HG02852 (cell line): ENCODE results near the gene NDUFB10.

Experiments
- ATAC-seq: cut with Tn5 transposase; IDR thresholded peaks from one replicate; pipeline ENCODE4 v1.9.1; 2021; ENCODE audit warnings: mild to moderate bottlenecking, moderate library complexity; ENCODE audit not compliant: unreplicated experiment

The NDUFB10 gene

DNA sequence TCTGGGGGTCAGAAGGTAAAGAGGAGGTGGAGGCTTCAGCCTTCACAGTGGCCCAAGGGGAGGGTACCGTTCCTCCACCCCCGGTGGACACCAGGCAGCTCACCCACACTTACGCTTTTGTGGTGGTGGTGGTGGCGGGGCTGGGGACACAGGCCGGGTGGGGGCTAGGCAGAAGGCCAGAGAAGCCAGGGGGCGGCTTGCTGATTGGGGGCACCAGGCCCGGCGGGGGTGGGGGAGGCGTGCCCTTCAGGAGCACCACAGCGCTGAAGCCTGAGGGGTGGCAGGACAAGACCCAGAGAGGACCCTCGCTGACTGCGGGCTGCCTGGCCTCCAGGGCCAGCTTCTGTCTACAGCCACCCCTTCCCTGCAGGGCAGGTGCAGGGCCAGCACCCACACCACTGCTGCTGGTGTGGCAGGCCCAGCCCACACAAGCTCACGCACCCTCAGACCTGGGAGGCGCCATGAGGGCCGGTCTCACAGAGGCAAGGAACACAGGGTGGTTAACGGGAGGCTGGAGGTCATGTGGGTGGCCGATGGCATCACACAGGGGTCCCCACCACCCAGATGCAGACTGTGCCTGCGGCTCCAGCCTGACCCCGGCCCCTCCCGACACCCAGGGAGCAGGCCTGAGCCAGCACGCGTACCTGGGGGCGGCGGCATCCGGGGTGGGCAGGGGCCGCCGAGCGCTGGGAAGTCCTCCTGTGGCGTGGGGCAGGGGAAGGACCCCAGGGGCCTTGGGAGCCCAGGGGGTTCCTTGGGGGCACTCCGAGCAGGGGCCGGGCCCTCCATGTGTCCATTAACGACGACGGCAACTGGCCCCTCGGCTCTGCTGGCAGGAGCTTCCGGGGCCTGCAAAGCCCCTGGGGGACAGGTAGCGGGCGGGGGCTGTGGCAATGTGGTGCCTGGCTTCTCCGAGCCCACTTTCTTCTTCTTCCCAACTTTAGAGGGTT is 39.8 kb downstream of the NDUFB10 start:
- no peak for ATAC-seq

DNA sequence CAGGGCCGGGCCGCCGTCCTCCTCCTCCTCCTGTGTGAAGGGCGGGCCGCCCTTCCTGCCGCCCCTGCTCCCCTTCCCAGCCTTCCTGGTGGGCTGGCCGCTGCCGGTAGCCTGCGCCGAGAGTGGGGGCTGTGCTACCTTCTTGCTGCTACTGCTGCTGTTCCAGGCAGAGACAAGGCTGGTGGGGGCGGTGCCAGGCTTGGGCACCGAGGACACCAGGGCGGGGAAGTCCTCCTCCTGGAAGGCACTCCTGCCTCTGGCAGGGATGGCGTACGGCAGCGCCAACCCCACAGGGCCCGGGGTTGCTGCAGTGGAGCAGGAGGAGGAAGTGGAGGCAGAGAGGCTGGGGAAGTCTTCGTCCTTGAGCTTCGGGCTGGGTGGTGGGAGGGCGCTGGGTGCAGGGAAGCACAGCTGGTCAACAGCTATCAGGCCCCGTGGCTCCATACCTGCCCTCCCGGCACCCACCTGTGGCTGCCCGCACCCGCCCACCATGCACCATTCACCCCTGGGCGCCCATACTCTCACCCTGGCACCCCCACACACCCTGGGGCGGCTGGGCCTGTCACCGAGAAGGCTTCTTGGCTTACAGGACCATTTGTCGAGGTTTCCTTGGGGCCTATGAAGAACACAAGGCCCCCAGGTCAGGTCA is 40.7 kb downstream of the NDUFB10 start:
- no peak for ATAC-seq

DNA sequence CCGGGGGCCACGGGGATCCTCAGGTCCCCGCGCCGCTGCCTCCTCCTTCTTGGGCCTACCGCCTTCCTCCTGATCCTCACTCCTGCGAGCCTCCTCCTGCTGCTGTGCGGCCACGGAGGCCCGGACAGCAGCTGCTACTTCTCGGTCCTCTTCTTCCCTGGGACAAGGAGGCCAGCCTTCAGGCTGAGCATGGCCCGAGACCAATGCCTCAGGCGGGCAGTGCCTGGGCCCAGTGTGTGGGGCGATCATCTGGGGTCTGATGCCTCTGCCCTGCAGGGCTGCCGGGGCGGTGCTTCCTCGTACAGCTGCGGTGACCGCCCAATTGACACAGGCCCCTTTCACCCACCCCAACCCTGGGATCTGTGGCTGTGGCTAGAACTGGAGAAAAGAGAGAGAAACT is 41.7 kb downstream of the NDUFB10 start:
- no peak for ATAC-seq

DNA sequence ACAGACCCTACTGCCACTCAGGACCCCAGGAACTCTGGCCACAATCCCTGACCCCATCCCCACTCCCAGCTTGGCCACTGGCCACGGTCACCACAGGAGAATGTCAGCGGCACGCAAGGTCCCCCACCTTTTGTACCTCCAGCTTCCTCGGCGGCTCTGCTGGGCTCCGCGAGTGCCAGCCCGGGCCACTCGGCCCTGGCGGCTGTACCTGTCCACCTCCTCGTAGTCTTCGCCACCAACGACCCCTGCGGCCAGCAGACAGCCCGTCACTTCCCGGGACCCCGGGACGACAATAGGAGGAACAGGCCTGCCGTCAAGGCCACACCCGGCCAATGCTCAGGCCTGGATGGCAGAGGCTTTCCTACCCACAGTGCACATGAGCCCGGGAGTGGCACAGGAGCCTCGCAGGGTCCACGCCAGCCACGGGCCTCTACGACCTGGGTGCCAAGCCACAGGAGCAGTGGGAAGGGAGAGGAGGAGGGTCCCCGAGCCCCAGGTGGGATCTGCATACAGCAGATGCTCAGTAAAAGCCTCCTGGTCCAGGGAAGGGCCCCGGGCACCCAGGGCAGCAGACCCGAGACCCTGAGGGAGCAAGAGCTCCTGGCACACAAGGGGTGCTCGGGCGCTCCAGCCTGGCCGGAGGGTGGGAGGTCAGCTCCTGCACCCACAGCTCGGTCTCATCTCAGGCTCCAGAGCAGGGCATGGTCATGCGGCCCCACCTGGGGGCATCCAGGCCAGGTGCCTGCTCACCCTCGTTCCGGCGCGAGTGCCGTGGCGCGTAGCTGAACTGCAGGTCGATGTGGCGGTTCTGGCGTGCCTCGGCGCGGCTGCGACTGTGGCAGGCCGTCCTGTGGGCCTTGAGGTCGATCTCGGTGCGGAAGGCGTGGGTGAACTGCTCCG is 42.4 kb downstream of the NDUFB10 start:
- no peak for ATAC-seq

DNA sequence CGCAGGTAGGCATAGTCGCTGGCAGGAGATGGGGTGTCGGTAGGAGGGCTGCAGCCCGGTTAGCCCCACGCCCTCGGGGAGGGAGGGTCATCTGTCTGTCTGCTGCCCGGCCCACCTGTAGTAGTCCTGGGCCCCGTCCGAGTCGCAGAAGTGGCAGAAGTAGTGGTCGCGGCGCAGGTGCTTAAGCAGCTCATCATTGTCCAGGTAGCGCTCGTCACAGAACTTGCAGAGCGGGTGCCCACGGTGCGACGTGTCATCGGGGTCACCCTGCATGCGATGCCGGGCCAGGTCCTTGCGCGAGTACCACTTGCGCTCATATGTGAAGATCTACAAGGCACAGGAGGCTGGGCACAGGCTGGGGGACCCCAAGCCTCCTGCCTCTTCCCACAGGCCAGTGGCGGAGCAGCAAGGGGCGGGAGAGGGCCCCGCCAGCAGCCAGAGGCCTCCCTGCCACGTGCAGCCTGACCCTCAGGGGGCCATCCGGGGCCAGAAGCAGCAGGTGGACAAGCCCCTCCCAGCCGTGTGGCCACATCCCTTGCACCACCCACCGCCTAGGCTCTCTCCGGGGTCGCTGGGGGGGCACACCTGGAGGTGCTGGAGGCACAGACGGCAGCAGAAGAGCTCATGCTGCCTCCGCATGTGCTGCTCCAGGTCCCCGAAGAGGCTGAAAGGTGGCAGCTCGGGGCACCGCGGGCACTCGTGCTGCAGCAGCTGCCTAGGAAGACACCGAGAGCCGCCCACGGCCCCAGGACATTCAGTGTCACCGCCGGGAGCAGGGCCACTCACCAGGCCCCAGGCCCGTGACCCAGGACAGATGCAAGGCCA is 43.3 kb downstream of the NDUFB10 start:
- no peak for ATAC-seq

DNA sequence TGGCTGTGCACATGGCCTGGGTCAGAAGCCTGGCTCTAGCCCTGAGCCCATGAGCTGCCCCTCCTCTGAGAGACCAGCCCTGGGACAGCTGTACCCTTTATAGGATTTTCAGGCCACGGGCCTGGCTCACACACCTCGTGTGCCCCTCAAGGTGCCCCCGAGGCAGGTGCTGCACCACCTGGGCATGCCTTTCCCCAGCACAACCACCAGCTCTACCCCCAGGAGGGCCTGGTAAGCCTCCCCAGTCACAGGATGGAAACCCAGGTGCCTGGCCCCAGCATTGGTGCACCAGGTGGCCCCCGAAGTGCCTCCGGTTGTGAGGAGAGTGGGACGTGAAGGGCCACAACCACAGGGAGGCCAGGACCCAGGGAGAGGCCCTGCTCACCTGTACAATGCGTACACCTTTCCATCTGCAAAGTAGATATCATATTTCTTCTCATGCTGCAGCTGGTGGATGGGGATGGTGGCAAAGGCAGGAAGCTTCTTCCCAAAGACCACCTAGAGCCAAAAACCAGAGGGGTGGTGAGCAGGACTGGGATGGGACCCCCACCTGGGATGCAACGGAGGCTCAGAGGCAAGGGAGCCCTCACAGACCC is 44.0 kb downstream of the NDUFB10 start:
- no peak for ATAC-seq

DNA sequence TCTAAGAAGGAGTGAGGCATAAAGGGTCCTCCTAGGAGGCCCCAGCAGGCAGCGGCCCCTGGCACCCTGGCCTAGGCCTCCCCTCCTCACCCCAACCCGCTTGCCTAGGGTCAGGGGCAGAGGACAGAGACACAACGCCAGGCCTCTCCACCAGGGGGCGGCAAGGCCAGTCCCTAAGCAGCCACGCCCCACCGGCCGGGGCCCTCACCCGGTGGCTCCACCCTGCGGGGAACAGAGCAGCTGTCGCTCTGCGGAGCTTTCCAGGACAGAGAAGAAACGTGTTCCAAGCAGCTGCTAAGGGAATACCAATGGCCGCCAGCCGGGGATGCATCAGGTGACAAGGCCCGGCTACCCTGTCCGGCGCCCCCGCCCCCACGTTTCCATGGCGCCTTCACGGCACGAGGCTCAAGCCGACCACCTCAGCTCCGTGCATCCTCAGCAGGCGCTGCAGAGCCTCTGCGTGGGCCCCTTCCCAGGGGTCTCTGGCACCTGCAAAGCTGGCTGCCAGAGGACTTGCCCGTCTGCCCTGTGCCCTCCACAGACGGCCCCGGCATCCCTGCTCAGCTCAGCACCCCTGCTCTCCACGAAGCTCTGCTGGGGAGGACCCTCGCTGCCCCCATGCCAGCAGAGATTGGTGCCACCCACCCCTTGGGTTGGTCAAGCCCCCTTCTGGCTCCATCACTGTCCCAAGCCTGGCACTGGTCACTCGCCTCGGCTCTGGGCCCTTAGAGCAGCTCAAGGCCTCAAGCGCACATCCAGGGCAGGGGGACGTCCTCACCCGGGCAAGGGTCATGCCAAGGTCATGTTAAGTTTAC is 44.7 kb downstream of the NDUFB10 start:
- ATAC-seq, result no peak

DNA sequence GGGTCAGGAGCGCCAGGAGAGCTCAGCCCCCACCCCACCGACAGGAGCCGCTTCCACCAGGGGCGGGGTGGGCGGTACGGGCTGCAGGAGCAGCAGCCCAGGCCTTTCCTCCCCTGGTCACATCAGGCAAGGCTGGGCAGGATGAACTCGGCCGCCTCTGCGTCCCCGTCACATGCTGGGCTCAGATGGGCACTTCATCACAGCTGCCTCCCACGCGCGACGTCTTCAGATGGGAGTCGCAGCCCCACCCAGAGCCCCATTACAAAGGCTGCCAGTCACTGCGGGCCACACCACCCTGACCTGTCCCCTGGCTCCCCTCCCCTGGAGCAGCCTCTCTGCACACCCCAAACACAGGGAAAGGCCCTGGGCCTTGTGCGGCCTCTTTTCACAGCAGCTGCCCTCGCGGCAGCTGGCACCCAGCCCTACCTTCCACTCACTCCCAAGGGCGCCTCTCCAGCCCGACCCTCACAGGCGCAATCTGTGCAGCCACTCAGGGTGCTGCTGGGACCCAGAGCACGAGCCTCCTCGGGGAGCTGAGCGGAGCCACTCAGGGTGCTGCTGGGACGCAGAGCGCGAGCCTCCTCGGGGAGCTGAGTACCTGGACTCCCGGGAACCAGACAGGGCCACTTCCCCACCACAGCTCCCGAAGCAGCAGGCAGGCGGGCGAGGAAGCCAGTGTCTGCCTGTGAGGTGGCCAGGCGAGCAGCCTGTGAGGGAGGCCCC is 45.6 kb downstream of the NDUFB10 start:
- ATAC-seq, result no peak

DNA sequence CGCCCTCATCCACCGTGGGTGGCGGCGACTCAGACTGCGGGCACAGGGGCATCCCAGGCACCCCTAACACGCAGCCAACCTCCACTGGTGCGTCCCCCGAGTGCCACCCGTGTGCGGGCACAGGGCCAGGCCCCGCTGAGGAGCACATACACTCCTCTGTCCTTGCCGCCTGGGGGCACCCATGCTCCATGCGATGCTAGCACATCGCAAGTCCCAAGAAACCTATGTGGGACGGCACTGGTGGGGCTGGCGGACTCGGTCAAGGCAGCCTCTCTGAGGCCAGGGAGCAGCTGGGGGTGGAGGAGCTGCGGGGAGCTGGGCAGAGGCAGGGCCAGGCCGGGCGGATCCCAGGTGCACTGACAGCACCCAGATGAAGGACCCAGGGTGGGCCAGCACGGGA is 46.3 kb downstream of the NDUFB10 start:
- ATAC-seq, result no peak

DNA sequence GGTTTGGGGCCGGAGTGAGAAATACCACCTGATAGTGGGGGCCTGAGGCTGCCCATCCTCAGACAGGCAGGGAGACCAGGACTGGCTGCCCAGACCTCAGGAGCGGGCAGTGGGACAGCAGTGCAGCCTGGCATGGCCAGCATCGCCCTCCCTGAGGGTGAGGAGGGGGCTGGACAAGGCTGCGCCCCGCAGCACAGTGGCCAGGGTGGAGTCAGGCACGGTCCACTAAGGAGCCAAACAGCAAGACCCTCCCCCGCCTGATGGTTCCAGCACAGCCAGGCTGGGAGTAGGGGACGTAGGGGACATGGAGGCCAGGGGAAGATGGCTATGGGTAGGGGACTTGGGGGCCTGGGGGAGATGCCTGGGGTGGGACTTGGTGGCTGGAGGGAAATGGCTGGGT is 47.0 kb downstream of the NDUFB10 start:
- no peak for ATAC-seq

DNA sequence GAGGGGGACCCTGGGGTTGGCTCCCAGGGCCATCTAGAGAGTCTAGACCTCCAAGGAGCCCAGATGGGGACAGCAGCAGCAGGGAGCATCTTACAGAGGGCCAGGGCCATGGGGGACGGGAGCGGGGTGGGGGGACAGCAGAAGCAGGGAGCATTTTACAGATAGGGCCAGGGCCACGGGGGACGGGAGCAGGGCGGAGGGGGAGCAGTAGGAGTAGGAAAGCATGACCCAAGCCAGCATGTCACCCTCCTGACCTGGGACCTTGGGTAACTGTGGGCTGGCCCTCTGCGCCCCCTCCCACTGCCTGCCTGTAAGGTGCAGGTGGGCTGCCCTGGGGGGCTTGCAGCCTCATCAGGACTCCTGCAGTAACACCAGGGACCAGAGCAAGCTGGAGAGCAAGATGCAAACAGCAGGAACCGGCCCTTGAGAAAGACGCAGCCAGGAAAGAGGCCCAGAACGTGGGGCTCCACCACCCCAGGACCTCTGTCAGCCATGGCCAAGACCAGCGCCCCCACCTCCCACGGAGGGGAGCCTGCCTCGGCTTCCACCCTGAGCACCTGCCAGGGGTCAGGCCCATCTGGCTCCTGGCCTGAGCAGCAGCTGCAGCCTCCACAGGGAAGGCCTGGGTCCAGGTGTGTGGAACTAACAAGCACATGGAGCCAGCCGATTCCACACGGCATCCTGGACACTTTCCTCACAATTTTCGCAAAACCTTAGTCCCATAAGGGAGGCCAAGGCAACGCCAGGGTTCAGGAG is 47.9 kb downstream of the NDUFB10 start:
- no peak for ATAC-seq

DNA sequence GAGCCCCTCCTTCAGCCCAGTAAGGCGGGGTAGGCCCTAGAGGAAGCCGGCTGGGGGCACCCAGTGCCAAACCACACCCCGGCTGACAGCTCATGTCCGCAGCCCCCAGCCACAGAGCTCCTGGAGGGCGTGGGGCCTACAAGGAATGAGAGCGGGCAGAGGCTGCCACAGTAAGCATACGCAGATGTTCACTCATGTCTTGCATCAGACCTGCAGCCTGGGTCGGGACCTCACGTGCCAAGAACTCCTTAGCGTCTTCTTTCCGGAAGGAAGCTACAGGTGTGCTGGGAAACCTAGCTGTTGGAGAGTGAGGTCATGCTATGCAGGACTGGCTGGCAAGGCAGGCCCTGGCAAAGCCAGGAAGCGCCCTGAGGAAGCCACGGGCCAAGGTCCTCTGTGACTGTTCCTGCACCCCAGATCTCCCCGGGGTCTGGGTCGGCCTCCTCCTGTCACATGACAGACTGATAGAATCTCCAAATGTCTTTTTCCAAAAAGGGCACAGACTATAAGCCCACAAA is 48.7 kb downstream of the NDUFB10 start:
- no peak for ATAC-seq

DNA sequence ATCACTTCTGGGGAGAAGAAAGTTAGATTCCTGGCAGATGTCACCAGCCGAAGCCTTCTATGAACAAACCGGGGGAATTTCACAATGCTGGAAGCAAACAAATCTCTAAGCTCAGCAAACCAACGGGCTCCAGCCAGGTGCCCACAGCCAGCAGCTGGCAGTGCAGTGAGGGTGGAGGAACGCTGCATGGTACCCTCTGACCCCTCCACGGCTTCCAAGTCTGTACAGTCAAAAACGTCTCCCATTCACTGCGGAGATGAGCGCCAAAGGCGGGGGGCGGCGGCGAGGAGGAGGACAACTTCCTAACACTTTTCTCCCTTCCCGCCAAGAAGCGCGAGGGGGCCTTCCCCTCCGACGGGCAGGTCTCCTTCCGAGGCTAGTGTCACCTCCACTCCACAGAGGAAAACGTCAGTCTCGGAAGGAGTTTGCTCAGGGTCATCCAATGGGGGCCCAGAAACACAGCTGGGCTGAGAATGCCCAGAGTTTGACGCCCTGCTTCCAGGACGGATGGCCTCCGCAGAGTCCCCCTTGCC is 49.4 kb downstream of the NDUFB10 start:
- no peak for ATAC-seq

DNA sequence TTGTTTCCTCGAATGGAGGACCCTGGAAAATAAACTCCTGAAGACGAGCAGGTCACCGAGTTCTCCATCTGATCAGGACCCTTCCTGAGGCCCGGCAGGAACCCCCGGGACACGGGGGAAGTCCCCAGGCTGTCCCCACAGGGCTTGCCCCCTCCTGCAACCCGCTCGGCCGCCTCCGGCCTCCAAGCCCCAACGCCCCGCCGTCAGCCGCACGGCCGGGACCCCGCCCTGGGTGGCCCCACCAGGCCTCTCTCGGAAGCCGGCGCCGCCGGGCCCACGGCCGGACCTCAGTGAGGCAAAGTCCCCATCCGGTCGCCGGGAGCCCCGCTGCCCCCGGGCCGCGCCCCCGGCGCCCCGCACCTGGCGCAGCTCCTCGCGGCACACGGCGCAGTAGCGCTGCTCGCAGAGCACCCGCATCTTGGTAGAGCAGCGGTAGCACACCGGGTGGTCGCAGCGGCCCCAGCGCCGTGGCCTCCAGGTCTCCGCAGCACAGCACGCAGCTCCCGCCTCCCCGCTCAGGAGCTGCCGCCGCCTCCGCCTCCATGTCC is 49.9 kb downstream of the NDUFB10 start:
- ATAC-seq, result peak; percentile 42

DNA sequence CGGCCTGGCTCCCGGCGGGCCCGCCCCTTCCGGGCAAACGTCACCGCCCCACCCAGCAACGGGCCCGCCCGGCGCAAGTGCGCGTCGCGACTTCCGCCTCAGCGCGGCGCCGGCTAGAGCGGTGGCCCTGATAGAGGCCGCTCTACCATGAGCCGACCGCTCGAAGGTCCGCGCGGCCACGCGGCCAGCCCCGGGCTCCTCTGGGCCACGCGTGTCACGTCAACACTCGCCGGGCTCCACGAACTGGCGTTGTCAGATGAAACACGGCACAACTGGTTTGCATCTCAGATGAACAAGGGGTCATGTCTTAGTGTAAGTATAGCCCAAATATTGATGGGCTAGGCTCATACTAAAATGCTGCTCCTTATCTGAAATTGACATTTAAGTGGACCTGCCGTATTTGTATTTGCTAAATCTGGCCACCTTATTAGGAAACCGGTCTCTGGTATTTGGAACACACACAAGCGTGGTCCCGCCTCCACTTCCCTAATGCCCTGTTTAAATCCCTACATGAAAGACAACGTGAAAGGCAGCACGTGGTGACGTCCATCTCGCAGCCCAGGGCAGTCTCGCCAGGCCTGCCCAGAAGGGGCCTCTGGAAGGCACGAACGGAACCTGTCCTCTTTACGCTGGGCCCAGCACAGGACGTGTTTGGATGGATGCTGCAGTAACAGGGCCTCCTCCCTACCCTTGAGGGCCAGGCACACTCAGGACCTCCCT is 50.6 kb downstream of the NDUFB10 start, which contains the start of gene ZNF598:
Gene ZNF598, minus strand, starts transcription at position 31 of the 720 bp plus-strand sequence.
- ATAC-seq, result peak; percentile 83
